Fibroblast of lung (primary cell): Measurements from ENCODE around the gene PF4V1.

Experiments used
- EZH2 ChIP-seq: IDR thresholded peaks from 2 replicates; pipeline ENCODE4 v1.5.1; 2012; ENCODE audit warnings: low read length, control low read depth, mild to moderate bottlenecking; ENCODE audit errors: missing control alignments
- TF ChIP-seq, protein P1 (sequence below), 2 donors: IDR thresholded peaks in 1 of 2; conservative IDR thresholded peaks in 1 of 2; 1 replicate in 1 of 2; 2 replicates in 1 of 2; pipeline ENCODE4 v1.5.1; 2011 to 2012; ENCODE audit warnings: low read length in 2 of 2, control low read depth in 1 of 2, inconsistent platforms in 1 of 2, low read depth in 1 of 2, mild to moderate bottlenecking in 1 of 2

DNA sequence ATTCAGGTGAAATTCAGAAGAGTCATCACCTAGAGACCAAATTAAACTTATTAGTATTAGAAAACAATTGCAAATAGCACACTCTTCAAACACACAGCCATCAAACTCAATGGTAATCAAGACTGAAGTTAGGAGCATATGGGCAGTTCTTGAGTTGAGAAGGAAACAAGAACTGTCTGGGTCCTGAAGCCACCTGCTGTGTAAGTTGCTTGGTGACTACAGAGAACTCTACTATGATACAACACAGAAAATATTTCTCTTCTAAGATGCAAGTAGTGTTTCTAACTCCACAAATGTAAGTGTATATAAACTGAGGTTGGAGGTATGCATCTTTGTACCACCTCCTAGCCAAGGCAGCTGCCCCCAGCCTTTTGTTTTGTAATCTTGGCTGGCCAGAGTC, 325 bp upstream of the PF4V1 start:
- no peak for TF ChIP-seq EZH2
- TF ChIP-seq, protein P1, sequence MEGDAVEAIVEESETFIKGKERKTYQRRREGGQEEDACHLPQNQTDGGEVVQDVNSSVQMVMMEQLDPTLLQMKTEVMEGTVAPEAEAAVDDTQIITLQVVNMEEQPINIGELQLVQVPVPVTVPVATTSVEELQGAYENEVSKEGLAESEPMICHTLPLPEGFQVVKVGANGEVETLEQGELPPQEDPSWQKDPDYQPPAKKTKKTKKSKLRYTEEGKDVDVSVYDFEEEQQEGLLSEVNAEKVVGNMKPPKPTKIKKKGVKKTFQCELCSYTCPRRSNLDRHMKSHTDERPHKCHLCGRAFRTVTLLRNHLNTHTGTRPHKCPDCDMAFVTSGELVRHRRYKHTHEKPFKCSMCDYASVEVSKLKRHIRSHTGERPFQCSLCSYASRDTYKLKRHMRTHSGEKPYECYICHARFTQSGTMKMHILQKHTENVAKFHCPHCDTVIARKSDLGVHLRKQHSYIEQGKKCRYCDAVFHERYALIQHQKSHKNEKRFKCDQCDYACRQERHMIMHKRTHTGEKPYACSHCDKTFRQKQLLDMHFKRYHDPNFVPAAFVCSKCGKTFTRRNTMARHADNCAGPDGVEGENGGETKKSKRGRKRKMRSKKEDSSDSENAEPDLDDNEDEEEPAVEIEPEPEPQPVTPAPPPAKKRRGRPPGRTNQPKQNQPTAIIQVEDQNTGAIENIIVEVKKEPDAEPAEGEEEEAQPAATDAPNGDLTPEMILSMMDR (conservative IDR thresholded peaks at IDR 0.05 in 1 of 2, IDR thresholded peaks at IDR 0.05 in 1 of 2; ENCODE audit: low read depth in 1 of 2, low read length in 2 of 2) = no peak
